HEK293 (cell line): ENCODE data around the gene CARD14.

Source experiments
- CTCF ChIA-PET: fragments of 350-600 bp; formaldehyde crosslinking; extraction: SDS; loops from one replicate; lab custom pipeline; 2021; ENCODE audit warnings: antibody characterized with exemption; lab: Yijun Ruan, JAX
- POLR2A ChIA-PET: fragments of 300-600 bp; formaldehyde crosslinking; extraction: SDS; loops from one replicate; lab custom pipeline; 2020; ENCODE audit warnings: antibody characterized with exemption, inconsistent platforms; lab: Yijun Ruan, JAX
- H3K27ac ChIP-seq: fragments of 200-500 bp; sonication (Bioruptor generic); 2 replicates; pipeline ENCODE4 v1.5.1; 2014; ENCODE audit warnings: low read depth, low read length, control low read depth, inconsistent platforms; ENCODE audit errors: extremely low read depth
- H3K36me3 ChIP-seq, 2 experiments: fragments of 200-500 bp in 1 of 2; sonication (Bioruptor generic) in 1 of 2; 1 replicate in 1 of 2; 2 replicates in 1 of 2; pipeline ENCODE4 v1.5.1; 2014 to 2017; ENCODE audit warnings: inconsistent platforms in 2 of 2, low read length in 2 of 2; ENCODE audit not compliant: control insufficient read depth in 2 of 2, insufficient read depth in 1 of 2
- H3K4me1 ChIP-seq: fragments of 200-500 bp; sonication (Bioruptor generic); 2 replicates; pipeline ENCODE4 v1.5.1; 2014; ENCODE audit warnings: mild to moderate bottlenecking, low read length, inconsistent platforms; ENCODE audit not compliant: control insufficient read depth, insufficient read depth
- H3K4me3 ChIP-seq: 2 replicates; pipeline ENCODE4 v1.5.1; 2011; ENCODE audit warnings: low read depth, mild to moderate bottlenecking, control low read depth, low read length, moderate library complexity
- H3K9me3 ChIP-seq: fragments of 200-500 bp; sonication (Bioruptor generic); 2 replicates; pipeline ENCODE4 v1.5.1; 2014; ENCODE audit warnings: low read depth, low read length, inconsistent platforms; ENCODE audit not compliant: control insufficient read depth, insufficient read depth
- BCL6B ChIP-seq: fragments of 450-650 bp; formaldehyde crosslinking; IDR thresholded peaks from 2 replicates; pipeline ENCODE4 v1.5.1; 2017; ENCODE audit warnings: missing biosample characterization, missing genetic modification characterization
- EGR2 ChIP-seq: fragments of 450-650 bp; formaldehyde crosslinking; IDR thresholded peaks from 2 replicates; pipeline ENCODE4 v1.5.1; 2016; ENCODE audit warnings: low read depth, missing biosample characterization, missing genetic modification characterization
- GLIS1 ChIP-seq: fragments of 450-650 bp; formaldehyde crosslinking; IDR thresholded peaks from 2 replicates; pipeline ENCODE4 v1.5.1; 2016; ENCODE audit warnings: missing biosample characterization, missing genetic modification characterization
- KLF10 ChIP-seq: fragments of 450-650 bp; IDR thresholded peaks from 2 replicates; pipeline ENCODE4 v1.5.1; 2018; ENCODE audit warnings: missing biosample characterization, mild to moderate bottlenecking, missing genetic modification characterization
- KLF7 ChIP-seq: fragments of 450-650 bp; formaldehyde crosslinking; IDR thresholded peaks from 2 replicates; pipeline ENCODE4 v1.5.1; 2016; ENCODE audit warnings: missing biosample characterization, missing genetic modification characterization, borderline replicate concordance
- KLF8 ChIP-seq: fragments of 450-650 bp; formaldehyde crosslinking; IDR thresholded peaks from 2 replicates; pipeline ENCODE4 v1.5.1; 2016; ENCODE audit warnings: missing biosample characterization, missing genetic modification characterization
- OVOL3 ChIP-seq: fragments of 450-650 bp; formaldehyde crosslinking; IDR thresholded peaks from 2 replicates; pipeline ENCODE4 v1.5.1; 2016; ENCODE audit warnings: missing biosample characterization, missing genetic modification characterization
- RBAK ChIP-seq: fragments of 450-650 bp; formaldehyde crosslinking; IDR thresholded peaks from 2 replicates; pipeline ENCODE4 v1.5.1; 2016; ENCODE audit warnings: missing biosample characterization, missing genetic modification characterization
- SP3 ChIP-seq: fragments of 450-650 bp; formaldehyde crosslinking; IDR thresholded peaks from 2 replicates; pipeline ENCODE4 v1.5.1; 2016; ENCODE audit warnings: missing biosample characterization, missing genetic modification characterization
- ZBTB11 ChIP-seq: fragments of 450-650 bp; formaldehyde crosslinking; conservative IDR thresholded peaks from 2 replicates; pipeline ENCODE4 v1.5.1; 2016; ENCODE audit warnings: low read depth, missing biosample characterization, missing genetic modification characterization
- ZBTB26 ChIP-seq: fragments of 450-650 bp; formaldehyde crosslinking; optimal IDR thresholded peaks from 2 replicates; pipeline ENCODE3; 2016; ENCODE audit warnings: missing biosample characterization, mild to moderate bottlenecking, missing genetic modification characterization
- ZBTB48 ChIP-seq: fragments of 450-650 bp; formaldehyde crosslinking; IDR thresholded peaks from 2 replicates; pipeline ENCODE4 v1.5.1; 2016; ENCODE audit warnings: missing biosample characterization, missing genetic modification characterization
- ZFP69B ChIP-seq: fragments of 450-650 bp; formaldehyde crosslinking; IDR thresholded peaks from 2 replicates; pipeline ENCODE4 v1.5.1; 2016; ENCODE audit warnings: missing biosample characterization, missing genetic modification characterization
- ZNF114 ChIP-seq: fragments of 450-650 bp; formaldehyde crosslinking; IDR thresholded peaks from 2 replicates; pipeline ENCODE4 v1.5.0; 2017; ENCODE audit warnings: missing biosample characterization, missing genetic modification characterization
- ZNF121 ChIP-seq: fragments of 450-650 bp; formaldehyde crosslinking; IDR thresholded peaks from 2 replicates; pipeline ENCODE4 v1.5.1; 2016; ENCODE audit warnings: missing biosample characterization, missing genetic modification characterization
- ZNF140 ChIP-seq: fragments of 450-650 bp; formaldehyde crosslinking; IDR thresholded peaks from 2 replicates; pipeline ENCODE4 v1.5.1; 2016; ENCODE audit warnings: missing biosample characterization, missing genetic modification characterization
- ZNF184 ChIP-seq: fragments of 450-650 bp; IDR thresholded peaks from 2 replicates; pipeline ENCODE4 v1.5.1; 2018; ENCODE audit warnings: missing biosample characterization, mild to moderate bottlenecking, missing genetic modification characterization
- ZNF404 ChIP-seq: fragments of 450-650 bp; formaldehyde crosslinking; IDR thresholded peaks from 2 replicates; pipeline ENCODE4 v1.5.1; 2017; ENCODE audit warnings: missing biosample characterization, missing genetic modification characterization
- ZNF529 ChIP-seq: fragments of 450-650 bp; formaldehyde crosslinking; IDR thresholded peaks from 2 replicates; pipeline ENCODE4 v1.5.1; 2017; ENCODE audit warnings: missing genetic modification characterization, missing biosample characterization; ENCODE audit not compliant: insufficient replicate concordance
- ZNF549 ChIP-seq: fragments of 450-650 bp; IDR thresholded peaks from 2 replicates; pipeline ENCODE4 v1.5.1; 2018; ENCODE audit warnings: missing biosample characterization, missing genetic modification characterization, mild to moderate bottlenecking, inconsistent platforms, moderate library complexity
- ZNF558 ChIP-seq: fragments of 450-650 bp; formaldehyde crosslinking; IDR thresholded peaks from 2 replicates; pipeline ENCODE4 v1.5.1; 2016; ENCODE audit warnings: missing biosample characterization, missing genetic modification characterization
- ZNF610 ChIP-seq: fragments of 450-650 bp; formaldehyde crosslinking; IDR thresholded peaks from 2 replicates; pipeline ENCODE4 v1.5.1; 2016; ENCODE audit warnings: missing biosample characterization, missing genetic modification characterization, borderline replicate concordance
- ZNF658 ChIP-seq: fragments of 450-650 bp; formaldehyde crosslinking; IDR thresholded peaks from 2 replicates; pipeline ENCODE4; 2016; ENCODE audit warnings: missing biosample characterization, missing genetic modification characterization
- ZNF747 ChIP-seq: fragments of 450-650 bp; formaldehyde crosslinking; IDR thresholded peaks from 2 replicates; pipeline ENCODE4 v1.5.1; 2016; ENCODE audit warnings: missing biosample characterization, missing genetic modification characterization
- TF ChIP-seq, protein P1 (sequence below): fragments of 450-650 bp; formaldehyde crosslinking; IDR thresholded peaks from 2 replicates; pipeline ENCODE4 v1.5.1; 2017; ENCODE audit warnings: missing biosample characterization, missing genetic modification characterization

The CARD14 gene

GRCh38 chr17:80173916-80174315, 4.1 kb downstream of the CARD14 start:
- ChIA-PET CTCF (interaction anchor here (0.5 kb wide), 1 partner anchor 725 kb away, joined by 3 read pairs; no protein-coding TSS in a partner anchor), POLR2A (interaction anchor here (0.7 kb wide), 1 partner anchor 15 kb away, joined by 3 read pairs; no protein-coding TSS in a partner anchor)
- Histone ChIP-seq H3K4me3 (no peak overlapping the region), H3K9me3 (no peaks in the 10 kb centered on the region), H3K4me1 (no peaks in the 10 kb centered on the region), H3K36me3 (no peaks in the 10 kb centered on the region), H3K27ac (no peak overlapping the region)
- no peak for TF ChIP-seq RBAK (tag by site-specific recombination)
- TF ChIP-seq ZBTB48 (tag by site-specific recombination): no peak
- TF ChIP-seq ZNF610: no peak
- TF ChIP-seq EGR2 (tag by site-specific recombination): no peak
- TF ChIP-seq ZNF558 (tag by site-specific recombination): no peak
- no peak for TF ChIP-seq KLF8
- TF ChIP-seq ZNF121: peak; percentile 70; the same call in 1 of the 2 replicates
- TF ChIP-seq ZNF747 (tag by site-specific recombination): no peak
- TF ChIP-seq ZNF184 (tag by site-specific recombination): no peak

DNA sequence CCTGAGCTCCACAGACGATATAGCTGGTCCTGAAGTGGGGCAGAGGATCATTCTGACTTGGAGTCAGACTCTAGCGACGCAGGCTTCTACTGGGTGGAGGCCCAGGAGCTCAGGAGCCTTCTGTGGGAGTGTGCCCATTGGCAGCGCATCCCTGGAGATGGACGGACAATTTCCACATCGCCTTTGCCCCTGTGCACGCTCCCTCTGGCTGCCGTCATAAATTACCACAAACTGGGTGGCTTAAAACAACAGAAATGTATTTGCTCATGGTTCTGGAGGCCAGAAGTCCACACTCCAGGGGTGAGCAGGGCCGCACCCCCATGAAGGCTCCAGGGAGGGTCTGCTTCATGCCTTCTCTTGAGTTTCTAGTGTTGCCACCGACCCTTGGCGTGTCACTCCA, 6.9 kb downstream of the CARD14 start:
- no peak overlapping the region for H3K4me3 ChIP-seq
- ChIA-PET POLR2A (no interaction called here), CTCF (interaction anchor here (0.6 to 1.4 kb wide), 2 partner anchors 20 to 893 kb away, joined by 3 to 4 read pairs; no protein-coding TSS in a partner anchor)
- H3K36me3 ChIP-seq: no peaks in the 10 kb centered on the region
- H3K4me1 ChIP-seq: no peaks in the 10 kb centered on the region
- H3K27ac ChIP-seq: no peak overlapping the region
- no peaks in the 10 kb centered on the region for H3K9me3 ChIP-seq
- no peak for TF ChIP-seq GLIS1 (tag by site-specific recombination)
- TF ChIP-seq OVOL3 (tag by site-specific recombination): no peak
- no peak for TF ChIP-seq ZNF114 (tag by site-specific recombination)

DNA sequence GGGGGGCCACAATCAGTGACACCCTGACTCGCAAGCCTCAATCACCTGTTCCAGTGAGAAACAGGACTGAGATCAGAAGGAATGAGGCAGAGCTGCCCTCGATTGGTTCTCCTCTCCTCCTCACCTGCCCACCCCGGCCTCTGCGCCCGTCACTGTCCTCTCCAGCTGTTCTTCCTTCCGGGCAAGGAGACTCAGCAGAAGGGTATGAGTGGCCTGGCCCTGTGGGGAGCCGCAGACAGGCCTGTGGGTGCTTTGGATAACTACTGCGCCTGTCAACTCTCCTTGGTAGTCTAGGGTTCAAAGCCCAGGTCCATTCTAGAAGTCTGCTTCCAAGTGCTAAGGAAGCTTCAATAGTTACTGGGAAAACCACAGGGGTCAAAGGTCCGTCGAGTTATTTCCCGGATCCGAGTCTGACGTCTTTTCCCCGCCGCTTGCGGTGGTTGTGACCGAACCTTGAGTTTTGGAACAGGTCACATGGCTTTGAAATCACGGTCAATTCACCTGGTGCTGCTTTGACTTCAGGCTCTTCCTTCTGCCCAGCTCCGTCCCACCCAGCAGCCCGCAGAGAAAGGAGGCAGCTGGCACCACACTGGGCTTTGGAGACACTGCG, 8.3 kb downstream of the CARD14 start:
- ChIA-PET POLR2A (no interaction called here), CTCF (interaction anchor here (0.5 to 1.3 kb wide), 3 partner anchors 17 to 77 kb away, joined by 3 read pairs; partner anchors contain the start of gene GAA)
- no peak overlapping the region for H3K27ac ChIP-seq
- no peaks in the 10 kb centered on the region for H3K36me3 ChIP-seq
- no peaks in the 10 kb centered on the region for H3K4me1 ChIP-seq
- H3K4me3 ChIP-seq: no peak overlapping the region
- H3K9me3 ChIP-seq: no peaks in the 10 kb centered on the region
- TF ChIP-seq ZNF549 (tag by site-specific recombination): no peak
- TF ChIP-seq BCL6B: no peak
- no peak for TF ChIP-seq ZBTB26 (tag by site-specific recombination)
- TF ChIP-seq, protein P1, sequence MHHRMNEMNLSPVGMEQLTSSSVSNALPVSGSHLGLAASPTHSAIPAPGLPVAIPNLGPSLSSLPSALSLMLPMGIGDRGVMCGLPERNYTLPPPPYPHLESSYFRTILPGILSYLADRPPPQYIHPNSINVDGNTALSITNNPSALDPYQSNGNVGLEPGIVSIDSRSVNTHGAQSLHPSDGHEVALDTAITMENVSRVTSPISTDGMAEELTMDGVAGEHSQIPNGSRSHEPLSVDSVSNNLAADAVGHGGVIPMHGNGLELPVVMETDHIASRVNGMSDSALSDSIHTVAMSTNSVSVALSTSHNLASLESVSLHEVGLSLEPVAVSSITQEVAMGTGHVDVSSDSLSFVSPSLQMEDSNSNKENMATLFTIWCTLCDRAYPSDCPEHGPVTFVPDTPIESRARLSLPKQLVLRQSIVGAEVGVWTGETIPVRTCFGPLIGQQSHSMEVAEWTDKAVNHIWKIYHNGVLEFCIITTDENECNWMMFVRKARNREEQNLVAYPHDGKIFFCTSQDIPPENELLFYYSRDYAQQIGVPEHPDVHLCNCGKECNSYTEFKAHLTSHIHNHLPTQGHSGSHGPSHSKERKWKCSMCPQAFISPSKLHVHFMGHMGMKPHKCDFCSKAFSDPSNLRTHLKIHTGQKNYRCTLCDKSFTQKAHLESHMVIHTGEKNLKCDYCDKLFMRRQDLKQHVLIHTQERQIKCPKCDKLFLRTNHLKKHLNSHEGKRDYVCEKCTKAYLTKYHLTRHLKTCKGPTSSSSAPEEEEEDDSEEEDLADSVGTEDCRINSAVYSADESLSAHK: no peak
- no peak for TF ChIP-seq KLF10 (tag by site-specific recombination)
- no peak for TF ChIP-seq ZNF658
- no peak for TF ChIP-seq KLF7 (tag by site-specific recombination)
- TF ChIP-seq ZNF404 (tag by site-specific recombination): no peak
- no peak for TF ChIP-seq ZNF529 (tag by site-specific recombination)
- no peak for TF ChIP-seq ZNF140 (tag by site-specific recombination)
- no peak for TF ChIP-seq ZBTB11
- no peak for TF ChIP-seq ZFP69B (tag by site-specific recombination)
- TF ChIP-seq SP3: no peak
